MM.1S (cell line): Measurements from ENCODE around the gene TEX38.

ENCODE experiments used
- DNase-seq: peaks from one replicate; pipeline ENCODE4 v3.0.0-alpha.2; 2015
- H2AFZ ChIP-seq: fragments of 300-600 bp; sonication (generic); 2 replicates; pipeline ENCODE4 v1.6.0; 2016; ENCODE audit warnings: antibody characterized with exemption, low read length
- H3F3A ChIP-seq: fragments of 300-600 bp; sonication (generic); 2 replicates; pipeline ENCODE4 v1.6.1; 2016; ENCODE audit warnings: mild to moderate bottlenecking, antibody characterized with exemption, low read length, moderate library complexity, mixed read lengths; ENCODE audit not compliant: insufficient read depth
- H3K27ac ChIP-seq: fragments of 300-600 bp; sonication (generic); 2 replicates; pipeline ENCODE4 v1.5.1; 2016; ENCODE audit warnings: mild to moderate bottlenecking, low read length
- H3K27me3 ChIP-seq: fragments of 300-600 bp; sonication (generic); replicated peaks from 2 replicates; pipeline ENCODE4 v1.6.0; 2016; ENCODE audit warnings: low read length; ENCODE audit not compliant: insufficient read depth
- H3K36me3 ChIP-seq: fragments of 300-600 bp; sonication (generic); replicated peaks from 2 replicates; pipeline ENCODE4 v1.6.1; 2016; ENCODE audit warnings: mild to moderate bottlenecking, low read length, mixed read lengths; ENCODE audit not compliant: insufficient read depth
- H3K4me1 ChIP-seq: fragments of 300-600 bp; sonication (generic); 2 replicates; pipeline ENCODE4 v1.6.1; 2016; ENCODE audit warnings: low read length, mixed read lengths
- H3K4me2 ChIP-seq: fragments of 300-600 bp; sonication (generic); 2 replicates; pipeline ENCODE4 v1.6.0; 2016; ENCODE audit warnings: low read depth, low read length
- H3K4me3 ChIP-seq: fragments of 300-600 bp; sonication (generic); 2 replicates; pipeline ENCODE4 v1.5.1; 2016; ENCODE audit warnings: low read length, mixed read lengths
- H3K79me2 ChIP-seq: fragments of 300-600 bp; sonication (generic); 2 replicates; pipeline ENCODE4 v1.6.1; 2016; ENCODE audit warnings: mixed run types, low read length, mixed read lengths
- H3K9ac ChIP-seq: fragments of 300-600 bp; sonication (generic); 2 replicates; pipeline ENCODE4 v1.6.1; 2016; ENCODE audit warnings: low read length, mixed read lengths
- H3K9me2 ChIP-seq: fragments of 300-600 bp; sonication (generic); replicated peaks from 2 replicates; pipeline ENCODE4 v1.6.1; 2016; ENCODE audit warnings: mild to moderate bottlenecking, low read length, mixed read lengths; ENCODE audit not compliant: insufficient read depth
- H3K9me3 ChIP-seq: fragments of 300-600 bp; sonication (generic); replicated peaks from 2 replicates; pipeline ENCODE4 v1.6.1; 2016; ENCODE audit warnings: mild to moderate bottlenecking, low read length, mixed read lengths; ENCODE audit not compliant: insufficient read depth
- H4K20me1 ChIP-seq: fragments of 300-600 bp; sonication (generic); 2 replicates; pipeline ENCODE4 v1.6.1; 2016; ENCODE audit warnings: mild to moderate bottlenecking, low read length, moderate library complexity, mixed read lengths; ENCODE audit not compliant: insufficient read depth
- EZH2 ChIP-seq: fragments of 300-600 bp; sonication (generic); optimal IDR thresholded peaks from 2 replicates; pipeline ENCODE3; 2017; ENCODE audit warnings: low read depth, mild to moderate bottlenecking, antibody characterized with exemption, low read length, mixed read lengths
- EZH2phosphoT487 ChIP-seq: fragments of 300-600 bp; sonication (generic); IDR thresholded peaks from 2 replicates; pipeline ENCODE4 v1.6.1; 2018; ENCODE audit warnings: antibody characterized with exemption, low read length
- TF ChIP-seq, protein P1 (sequence below): fragments of 300-600 bp; sonication (generic); IDR thresholded peaks from 2 replicates; pipeline ENCODE4 v1.5.1; 2016; ENCODE audit warnings: antibody characterized with exemption, low read length, mixed read lengths

The TEX38 gene

DNA sequence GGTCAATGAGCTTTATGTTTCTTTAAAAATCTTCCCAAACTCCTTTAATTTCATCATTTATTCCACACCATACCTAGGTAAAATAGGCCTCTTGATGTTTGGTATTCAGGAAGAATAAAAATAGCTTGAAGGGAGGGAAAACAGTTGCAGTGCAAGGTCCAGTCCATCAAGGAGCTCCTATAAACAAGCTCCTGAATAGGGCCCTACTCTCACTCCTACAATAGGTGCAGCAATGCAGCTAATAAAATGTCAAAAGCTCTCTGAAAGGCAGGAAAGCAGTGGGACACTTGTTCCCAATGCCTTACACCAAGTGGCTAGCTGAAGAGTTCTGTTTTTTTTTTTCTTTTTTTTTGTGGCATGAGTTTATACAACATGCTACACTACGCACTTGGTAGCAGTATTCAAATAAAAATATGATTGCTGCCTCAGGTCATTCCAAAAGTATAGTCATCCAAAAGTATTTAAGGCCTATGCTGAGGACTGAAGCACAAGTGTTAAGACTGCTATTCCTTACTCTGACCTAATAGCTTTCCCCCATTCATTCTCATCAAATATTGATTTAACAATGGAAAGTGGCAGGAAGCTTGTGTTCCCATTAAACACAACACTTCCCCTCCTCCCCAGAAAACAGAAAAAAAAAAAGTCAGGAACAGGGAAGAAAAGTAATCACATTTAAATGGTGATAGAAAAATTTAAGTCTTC is 9.8 kb downstream of the TEX38 start:
- no peaks in the 10 kb centered on the region for H4K20me1 ChIP-seq
- TF ChIP-seq, protein P1, sequence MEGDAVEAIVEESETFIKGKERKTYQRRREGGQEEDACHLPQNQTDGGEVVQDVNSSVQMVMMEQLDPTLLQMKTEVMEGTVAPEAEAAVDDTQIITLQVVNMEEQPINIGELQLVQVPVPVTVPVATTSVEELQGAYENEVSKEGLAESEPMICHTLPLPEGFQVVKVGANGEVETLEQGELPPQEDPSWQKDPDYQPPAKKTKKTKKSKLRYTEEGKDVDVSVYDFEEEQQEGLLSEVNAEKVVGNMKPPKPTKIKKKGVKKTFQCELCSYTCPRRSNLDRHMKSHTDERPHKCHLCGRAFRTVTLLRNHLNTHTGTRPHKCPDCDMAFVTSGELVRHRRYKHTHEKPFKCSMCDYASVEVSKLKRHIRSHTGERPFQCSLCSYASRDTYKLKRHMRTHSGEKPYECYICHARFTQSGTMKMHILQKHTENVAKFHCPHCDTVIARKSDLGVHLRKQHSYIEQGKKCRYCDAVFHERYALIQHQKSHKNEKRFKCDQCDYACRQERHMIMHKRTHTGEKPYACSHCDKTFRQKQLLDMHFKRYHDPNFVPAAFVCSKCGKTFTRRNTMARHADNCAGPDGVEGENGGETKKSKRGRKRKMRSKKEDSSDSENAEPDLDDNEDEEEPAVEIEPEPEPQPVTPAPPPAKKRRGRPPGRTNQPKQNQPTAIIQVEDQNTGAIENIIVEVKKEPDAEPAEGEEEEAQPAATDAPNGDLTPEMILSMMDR: no peak
- H3K79me2 ChIP-seq: no peaks in the 10 kb centered on the region
- peaks cover 11% of the 10 kb centered on the region for H3K36me3 ChIP-seq
- H3K9me3 ChIP-seq: no peaks in the 10 kb centered on the region
- no peak overlapping the region for H2AFZ ChIP-seq
- H3F3A ChIP-seq: peaks cover 2% of the 10 kb centered on the region; the same call in 1 of the 2 replicates
- no peak for DNase-seq
- no peak overlapping the region for H3K27ac ChIP-seq
- no peaks in the 10 kb centered on the region for H3K27me3 ChIP-seq
- H3K4me3 ChIP-seq: no peak overlapping the region
- H3K9me2 ChIP-seq: no peaks in the 10 kb centered on the region
- no peak overlapping the region for H3K4me2 ChIP-seq
- no peak overlapping the region for H3K9ac ChIP-seq
- H3K4me1 ChIP-seq: peaks cover 7% of the 10 kb centered on the region

DNA sequence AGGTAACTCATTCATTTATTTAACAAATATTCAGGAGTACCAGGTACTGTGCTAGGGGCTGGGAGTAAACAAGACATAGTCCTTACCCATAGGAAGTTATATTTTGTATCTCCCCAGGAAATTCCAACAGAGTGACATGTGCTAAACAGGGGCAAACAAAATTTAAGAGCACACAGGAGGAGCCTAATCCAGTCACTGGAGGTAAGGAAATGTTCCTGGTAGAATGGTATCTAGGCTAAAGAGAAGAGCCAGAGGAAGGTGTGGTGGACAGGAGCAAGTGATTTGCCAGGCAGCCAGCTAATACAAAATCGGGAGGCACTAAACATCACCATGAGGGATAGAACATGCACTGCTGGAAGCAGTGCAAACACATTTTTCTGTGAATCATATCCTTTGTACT is 10.4 kb downstream of the TEX38 start:
- peaks cover 11% of the 10 kb centered on the region for H3K36me3 ChIP-seq

DNA sequence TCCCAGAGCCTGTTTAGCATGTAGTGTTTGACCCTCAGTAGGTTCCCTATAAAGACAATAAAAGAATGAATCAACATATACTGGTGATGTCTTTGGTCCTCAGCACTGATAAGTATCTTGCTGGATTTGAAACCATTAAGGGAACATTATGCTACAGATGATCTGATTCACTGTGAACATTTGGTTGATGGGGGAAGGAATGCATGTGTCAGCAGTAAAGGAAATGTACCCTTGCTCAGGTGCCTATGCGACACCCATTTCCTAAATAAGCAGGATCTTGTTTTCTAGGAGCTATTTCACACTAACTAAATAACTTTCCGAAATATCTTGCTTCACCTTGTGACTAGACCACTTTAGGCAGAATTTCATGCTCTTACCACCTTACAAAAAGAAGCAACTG is 13.0 kb downstream of the TEX38 start:
- Histone ChIP-seq H3K4me2 (no peak overlapping the region), H3K4me1 (peaks cover 12% of the 10 kb centered on the region), H3K4me3 (no peak overlapping the region), H3K9me3 (no peaks in the 10 kb centered on the region), H3K27ac (no peak overlapping the region), H2AFZ (no peak overlapping the region), H3K36me3 (peaks cover 19% of the 10 kb centered on the region), H3K27me3 (no peaks in the 10 kb centered on the region), H3F3A (peaks cover 8% of the 10 kb centered on the region), H4K20me1 (no peaks in the 10 kb centered on the region), H3K9me2 (no peaks in the 10 kb centered on the region), H3K9ac (no peak overlapping the region), H3K79me2 (no peaks in the 10 kb centered on the region)
- DNase-seq: no peak
- TF ChIP-seq, protein P1: no peak
- no peak for TF ChIP-seq EZH2phosphoT487
- no peak for TF ChIP-seq EZH2

More for the DNA sequence above, 10.4 kb downstream of the TEX38 start:
- Histone ChIP-seq H2AFZ (no peak overlapping the region), H3F3A (no peaks in the 10 kb centered on the region), H3K4me2 (no peak overlapping the region), H4K20me1 (no peaks in the 10 kb centered on the region), H3K4me3 (no peak overlapping the region), H3K9ac (no peak overlapping the region), H3K4me1 (peaks cover 2% of the 10 kb centered on the region; the same call in 1 of the 2 replicates), H3K9me2 (no peaks in the 10 kb centered on the region), H3K79me2 (no peaks in the 10 kb centered on the region), H3K27ac (no peak overlapping the region), H3K27me3 (no peaks in the 10 kb centered on the region), H3K9me3 (no peaks in the 10 kb centered on the region)
- DNase-seq: no peak
- TF ChIP-seq, protein P1: no peak
- no peak for TF ChIP-seq EZH2
- TF ChIP-seq EZH2phosphoT487: no peak
